Panc1 (cell line): Measurements from ENCODE around the gene ZCWPW1. TPM values are rescaled to one million over a fixed set of nuclear protein-coding genes. Genes with fewer than 3 reads are reported as not detected.
"Not testable (repeated sequence)": the region's sequence is repeated elsewhere in the genome, so short reads cannot be mapped to it uniquely, and the experiment has no call there.

Source experiments
- ATAC-seq: fragments of 200-7000 bp; cut with Tn5 transposase; 2 replicates; pipeline ENCODE4 v1.9.1; 2020; ENCODE audit warnings: mild to moderate bottlenecking, moderate library complexity
- BruUV-seq: library from RNA; stranded (reverse); fragments of 400-500 nt; replicated peaks from 2 replicates; lab custom pipeline; 2021; lab: Mats Ljungman, UMichigan
- CTCF ChIA-PET: fragments of 300-600 bp; sonication (Branson Sonifier 250); formaldehyde crosslinking; loops from one replicate; lab custom pipeline; 2022; ENCODE audit warnings: antibody characterized with exemption; lab: Charles Lee
- POLR2A ChIA-PET: fragments of 300-600 bp; sonication (Branson Sonifier 250); formaldehyde crosslinking; loops from one replicate; lab custom pipeline; 2022; ENCODE audit warnings: antibody characterized with exemption; lab: Charles Lee
- DNase-seq: peaks from one replicate; pipeline ENCODE4 v3.0.0-alpha.2; 2010; ENCODE audit warnings: low read depth, low spot score
- H3K27ac ChIP-seq: 2 replicates; pipeline ENCODE4 v1.5.1; 2011; ENCODE audit warnings: mild to moderate bottlenecking, low read length, inconsistent platforms
- H3K27me3 ChIP-seq: fragments of 200-500 bp; sonication (Bioruptor generic); 2 replicates; pipeline ENCODE4 v1.6.0; 2014; ENCODE audit warnings: low read length, inconsistent platforms; ENCODE audit not compliant: control insufficient read depth, insufficient read depth
- H3K36me3 ChIP-seq: fragments of 200-500 bp; sonication (Bioruptor generic); 2 replicates; pipeline ENCODE4 v1.5.1; 2014; ENCODE audit warnings: inconsistent platforms, mild to moderate bottlenecking, low read length, moderate library complexity; ENCODE audit not compliant: control insufficient read depth, insufficient read depth
- H3K4me1 ChIP-seq: 2 replicates; pipeline ENCODE4 v1.5.1; 2011; ENCODE audit warnings: inconsistent platforms, mild to moderate bottlenecking, low read length, moderate library complexity; ENCODE audit not compliant: control insufficient read depth, insufficient read depth
- H3K4me3 ChIP-seq, 2 experiments: 2 replicates each; pipeline ENCODE4 v1.5.1; 2011 to 2012; ENCODE audit warnings: low read depth in 2 of 2, low read length in 2 of 2, mild to moderate bottlenecking in 2 of 2, inconsistent platforms in 1 of 2, moderate library complexity in 1 of 2
- H3K9me3 ChIP-seq: fragments of 200-500 bp; sonication (Bioruptor generic); 2 replicates; pipeline ENCODE4 v1.5.1; 2014; ENCODE audit warnings: low read depth, mild to moderate bottlenecking, inconsistent platforms, low read length, moderate library complexity; ENCODE audit not compliant: control insufficient read depth, insufficient read depth
- REST ChIP-seq, 2 experiments: IDR thresholded peaks; 2 replicates each; pipeline ENCODE4 v1.6.1; 2011 to 2012; ENCODE audit warnings: low read depth in 2 of 2, control low read depth in 1 of 2, low read length in 1 of 2, mild to moderate bottlenecking in 1 of 2, moderate library complexity in 1 of 2; ENCODE audit not compliant: insufficient read depth in 1 of 2
- SIN3A ChIP-seq: IDR thresholded peaks from 2 replicates; pipeline ENCODE4 v1.6.1; 2012; ENCODE audit warnings: low read depth, mild to moderate bottlenecking, low read length, moderate library complexity, borderline replicate concordance; ENCODE audit not compliant: insufficient read depth
- TCF7L2 ChIP-seq: IDR thresholded peaks from 2 replicates; pipeline ENCODE4 v1.6.1; 2011; ENCODE audit warnings: mild to moderate bottlenecking, low read depth, low read length, inconsistent platforms
- in situ Hi-C: cut with HindIII; loops from 2 replicates; pipeline ENCODE4 v1.10.0; 2016; ENCODE audit warnings: low sequenced_read_pairs, low pct_unique_long_range_greater_than_20kb
- intact Hi-C: fragments of 100-400 bp; cut with micrococcal nuclease; formaldehyde crosslinking; loops from one replicate; pipeline ENCODE4 v1.10.0; 2022; ENCODE audit not compliant: unreplicated experiment
- total RNA-seq: library from RNA; stranded (reverse); gene quantifications from one replicate; pipeline ENCODE4 v1.2.1, GENCODE V29; 2021; ENCODE audit not compliant: unreplicated experiment
- TF ChIP-seq, protein P1 (sequence below): fragments of 450-650 bp; IDR thresholded peaks from 2 replicates; pipeline ENCODE4 v1.5.1; 2017; ENCODE audit warnings: mild to moderate bottlenecking

Gene ZCWPW1
- total RNA-seq, 1 experiment from 2014 or later = 6.5 TPM

DNA sequence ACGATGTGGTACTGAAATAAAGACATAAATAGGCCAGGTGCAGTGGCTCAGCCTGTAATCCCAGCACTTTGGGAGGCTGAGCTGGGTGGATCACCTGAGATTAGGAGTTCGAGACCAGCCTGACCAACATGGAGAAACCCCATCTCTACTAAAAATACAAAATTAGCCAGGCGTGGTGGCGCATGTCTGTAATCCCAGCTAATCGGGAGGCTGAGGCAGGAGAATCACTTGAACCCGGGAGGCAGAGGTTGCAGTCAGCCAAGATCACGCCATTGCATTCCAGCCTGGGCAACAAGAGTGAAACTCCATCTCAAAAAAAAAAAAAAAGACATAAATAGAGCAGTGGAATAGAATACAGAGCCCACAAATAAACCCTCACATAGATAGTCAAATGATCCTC, 64.7 kb downstream of the ZCWPW1 start:
- H3K9me3 ChIP-seq, DNase-seq, H3K4me1 ChIP-seq, H3K27me3 ChIP-seq, H3K27ac ChIP-seq, POLR2A ChIA-PET, ATAC-seq, H3K4me3 ChIP-seq, intact Hi-C loops, BruUV-seq, H3K36me3 ChIP-seq, in situ Hi-C loops, CTCF ChIA-PET: not testable (repeated sequence)

DNA sequence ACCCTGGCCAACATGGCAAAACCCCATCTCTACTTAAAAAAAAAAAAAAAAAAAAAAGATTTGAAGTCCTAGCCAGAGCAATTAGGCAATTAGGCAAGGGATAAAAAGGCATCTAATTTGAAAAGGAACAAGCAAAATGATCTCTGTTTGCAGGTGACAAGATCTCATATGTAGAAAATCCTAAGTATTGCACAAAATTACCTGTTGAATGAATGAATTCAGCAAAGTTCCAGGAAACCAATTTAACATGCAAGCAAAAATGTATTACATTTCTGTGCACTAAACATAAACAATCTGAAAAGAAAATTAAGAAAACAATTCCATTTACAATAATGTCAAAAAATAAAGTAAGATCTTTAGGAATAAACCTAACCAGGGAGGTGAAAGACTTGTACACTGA, 65.4 kb downstream of the ZCWPW1 start:
- no peak for ATAC-seq
- CTCF ChIA-PET = no interaction called here
- no peak overlapping the region for H3K4me3 ChIP-seq
- 0 out of 2 replicates have a peak, but pooled peaks cover 3% of the 10 kb centered on the region for H3K4me1 ChIP-seq
- DNase-seq = no peak
- H3K27ac ChIP-seq = no peak overlapping the region
- POLR2A ChIA-PET = no interaction called here
- in situ Hi-C loops = no loop called here
- intact Hi-C loops = no loop called here
- peaks cover 7% of the 10 kb centered on the region; the same call in 1 of the 2 replicates for H3K36me3 ChIP-seq
- H3K27me3 ChIP-seq = no peaks in the 10 kb centered on the region
- TF ChIP-seq, protein P1, sequence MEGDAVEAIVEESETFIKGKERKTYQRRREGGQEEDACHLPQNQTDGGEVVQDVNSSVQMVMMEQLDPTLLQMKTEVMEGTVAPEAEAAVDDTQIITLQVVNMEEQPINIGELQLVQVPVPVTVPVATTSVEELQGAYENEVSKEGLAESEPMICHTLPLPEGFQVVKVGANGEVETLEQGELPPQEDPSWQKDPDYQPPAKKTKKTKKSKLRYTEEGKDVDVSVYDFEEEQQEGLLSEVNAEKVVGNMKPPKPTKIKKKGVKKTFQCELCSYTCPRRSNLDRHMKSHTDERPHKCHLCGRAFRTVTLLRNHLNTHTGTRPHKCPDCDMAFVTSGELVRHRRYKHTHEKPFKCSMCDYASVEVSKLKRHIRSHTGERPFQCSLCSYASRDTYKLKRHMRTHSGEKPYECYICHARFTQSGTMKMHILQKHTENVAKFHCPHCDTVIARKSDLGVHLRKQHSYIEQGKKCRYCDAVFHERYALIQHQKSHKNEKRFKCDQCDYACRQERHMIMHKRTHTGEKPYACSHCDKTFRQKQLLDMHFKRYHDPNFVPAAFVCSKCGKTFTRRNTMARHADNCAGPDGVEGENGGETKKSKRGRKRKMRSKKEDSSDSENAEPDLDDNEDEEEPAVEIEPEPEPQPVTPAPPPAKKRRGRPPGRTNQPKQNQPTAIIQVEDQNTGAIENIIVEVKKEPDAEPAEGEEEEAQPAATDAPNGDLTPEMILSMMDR = no peak
- TF ChIP-seq TCF7L2 (no peak), SIN3A (no peak)
- no TSS peak for BruUV-seq
- H3K9me3 ChIP-seq = no peaks in the 10 kb centered on the region

DNA sequence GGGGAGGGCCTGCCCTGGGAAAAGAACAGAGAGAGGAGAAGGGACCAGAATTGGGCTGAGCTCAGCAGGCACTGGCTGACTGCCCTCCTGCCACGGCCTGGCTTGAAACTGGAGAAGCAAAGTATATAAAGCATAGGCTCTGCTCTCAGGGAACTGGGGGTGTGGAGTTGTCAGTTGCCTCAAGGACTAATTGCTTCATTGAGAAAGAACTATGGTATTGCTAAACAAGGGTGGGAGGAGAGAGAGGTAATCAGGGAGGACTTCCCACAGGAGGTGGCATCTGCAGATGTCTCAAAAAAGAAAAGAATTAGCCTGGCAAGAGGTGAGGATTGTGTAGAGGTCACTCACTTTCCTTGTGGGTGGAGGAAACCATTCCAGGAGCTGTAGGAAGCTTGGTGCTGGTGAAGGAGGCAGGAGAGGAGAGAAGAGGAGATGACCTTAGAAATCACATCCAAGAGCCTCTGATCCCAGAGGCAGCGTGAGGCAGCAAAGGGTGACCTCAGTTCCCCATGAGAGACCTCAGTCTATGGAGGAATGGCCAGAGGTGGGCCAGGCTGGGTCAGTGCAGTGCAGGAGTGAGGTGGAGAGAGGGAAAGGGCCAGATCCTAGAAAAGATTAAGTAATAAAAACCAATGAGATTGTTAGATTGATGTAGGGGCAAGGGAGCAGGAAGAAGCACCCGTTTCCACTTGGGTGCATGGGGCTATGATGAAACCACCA, 68.2 kb downstream of the ZCWPW1 start:
- TF ChIP-seq TCF7L2 (no peak), REST (IDR thresholded peaks at IDR 0.05; ENCODE audit: insufficient read depth in 1 of 2, low read depth in 2 of 2, low read length in 1 of 2) (no peak)
- no peaks in the 10 kb centered on the region for H3K4me1 ChIP-seq
- H3K4me3 ChIP-seq = no peak overlapping the region
- BruUV-seq = TSS peak; percentile 31
- no peaks in the 10 kb centered on the region for H3K27me3 ChIP-seq
- DNase-seq = no peak
- ChIA-PET POLR2A (interaction anchor here (0.6 kb wide), 1 partner anchor 724 kb away, joined by 3 read pairs; no protein-coding TSS in a partner anchor), CTCF (interaction anchor here (0.9 kb wide), 1 partner anchor 47 kb away, joined by 3 read pairs; no protein-coding TSS in a partner anchor)
- intact Hi-C loops = no loop called here
- H3K36me3 ChIP-seq = peaks cover 7% of the 10 kb centered on the region; the same call in 1 of the 2 replicates
- H3K9me3 ChIP-seq = no peaks in the 10 kb centered on the region
- in situ Hi-C loops = no loop called here
- H3K27ac ChIP-seq = no peak overlapping the region
- ATAC-seq = no peak
